Measurements from ENCODE around the gene HNF1B.

The HNF1B gene

DNA sequence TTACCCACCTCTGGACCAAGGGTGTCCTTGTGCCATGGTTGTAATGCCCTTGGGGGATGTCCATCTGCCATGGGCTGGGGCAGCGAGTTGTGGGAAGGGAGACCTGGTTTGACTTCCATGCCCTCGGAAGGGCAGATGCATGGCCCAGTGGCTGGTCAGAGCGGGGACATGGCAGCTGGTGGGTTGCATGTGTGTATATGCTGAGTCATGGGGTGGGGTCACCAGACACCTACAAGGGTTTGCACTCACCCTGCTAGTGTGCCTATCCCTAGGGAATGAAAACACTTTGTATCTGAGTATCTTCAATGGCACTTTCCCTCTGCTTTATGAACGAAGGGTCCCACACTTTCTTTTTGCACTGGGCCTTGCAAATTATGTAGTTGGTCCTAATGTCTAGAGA is 10.6 kb upstream of the HNF1B start:
- H3K9me3 ChIP-seq (ENCODE audit: low read depth, low read length), result no peaks in the 10 kb centered on the region
- no peak overlapping the region for H3K4me3 ChIP-seq
- H3K9ac ChIP-seq (ENCODE audit: insufficient read length), result no peak overlapping the region
- no peak for TF ChIP-seq EZH2 (IDR thresholded peaks at IDR 0.05)
- TF ChIP-seq FOXP2 (optimal IDR thresholded peaks at IDR 0.05; ENCODE audit: control extremely low read depth, extremely low read length, insufficient read depth), result no peak
- no peak for TF ChIP-seq POLR2AphosphoS5 (IDR thresholded peaks at IDR 0.05; ENCODE audit: borderline replicate concordance, low read depth, low read length)
- H3K36me3 ChIP-seq (ENCODE audit: insufficient read depth, low read length), result no peaks in the 10 kb centered on the region
- no peak for DNase-seq (ENCODE audit: low read depth, low spot score)
- no peak overlapping the region for H3K27ac ChIP-seq

- no peak overlapping the region for H3K27ac ChIP-seq
- TF ChIP-seq FOXP2 (optimal IDR thresholded peaks at IDR 0.05; ENCODE audit: control extremely low read depth, extremely low read length, insufficient read depth) (no peak), EZH2 (IDR thresholded peaks at IDR 0.05) (no peak), POLR2AphosphoS5 (IDR thresholded peaks at IDR 0.05; ENCODE audit: borderline replicate concordance, low read depth, low read length) (no peak)
- H3K9ac ChIP-seq (ENCODE audit: insufficient read length), result no peak overlapping the region
- H3K4me3 ChIP-seq, result no peak overlapping the region
- H3K36me3 ChIP-seq (ENCODE audit: insufficient read depth, low read length), result no peaks in the 10 kb centered on the region
- DNase-seq (ENCODE audit: low read depth, low spot score), result no peak
- no peaks in the 10 kb centered on the region for H3K9me3 ChIP-seq (ENCODE audit: low read depth, low read length)
Measured at GRCh38 chr17:37754363-37754762, 9.5 kb upstream of the HNF1B start.

DNA sequence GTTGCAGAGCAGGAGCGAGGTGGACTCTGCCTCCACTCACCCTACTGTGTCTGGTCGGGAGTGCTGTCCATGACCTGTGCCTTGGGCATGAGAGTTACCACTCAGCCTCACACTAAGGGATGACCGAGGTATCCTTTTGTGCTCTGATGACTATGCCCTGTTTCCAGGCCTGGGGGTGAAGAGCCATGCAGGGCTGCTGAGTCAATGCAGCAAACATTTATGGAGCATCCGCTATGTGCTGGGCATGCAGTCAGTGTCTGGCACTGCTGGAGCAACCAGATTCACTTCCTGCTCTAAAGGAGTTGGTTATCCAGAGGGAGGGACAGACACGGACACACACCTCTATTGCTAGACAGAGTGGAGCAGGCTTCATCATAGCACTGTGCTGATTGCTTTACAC is 7.6 kb upstream of the HNF1B start:
- no peak overlapping the region for H3K4me3 ChIP-seq
- no peaks in the 10 kb centered on the region for H3K36me3 ChIP-seq (ENCODE audit: insufficient read depth, low read length)
- TF ChIP-seq FOXP2 (optimal IDR thresholded peaks at IDR 0.05; ENCODE audit: control extremely low read depth, extremely low read length, insufficient read depth) (no peak), EZH2 (IDR thresholded peaks at IDR 0.05) (no peak), POLR2AphosphoS5 (IDR thresholded peaks at IDR 0.05; ENCODE audit: borderline replicate concordance, low read depth, low read length) (no peak)
- H3K9me3 ChIP-seq (ENCODE audit: low read depth, low read length), result no peaks in the 10 kb centered on the region
- no peak overlapping the region for H3K9ac ChIP-seq (ENCODE audit: insufficient read length)
- H3K27ac ChIP-seq, result no peak overlapping the region
- no peak for DNase-seq (ENCODE audit: low read depth, low spot score)

DNA sequence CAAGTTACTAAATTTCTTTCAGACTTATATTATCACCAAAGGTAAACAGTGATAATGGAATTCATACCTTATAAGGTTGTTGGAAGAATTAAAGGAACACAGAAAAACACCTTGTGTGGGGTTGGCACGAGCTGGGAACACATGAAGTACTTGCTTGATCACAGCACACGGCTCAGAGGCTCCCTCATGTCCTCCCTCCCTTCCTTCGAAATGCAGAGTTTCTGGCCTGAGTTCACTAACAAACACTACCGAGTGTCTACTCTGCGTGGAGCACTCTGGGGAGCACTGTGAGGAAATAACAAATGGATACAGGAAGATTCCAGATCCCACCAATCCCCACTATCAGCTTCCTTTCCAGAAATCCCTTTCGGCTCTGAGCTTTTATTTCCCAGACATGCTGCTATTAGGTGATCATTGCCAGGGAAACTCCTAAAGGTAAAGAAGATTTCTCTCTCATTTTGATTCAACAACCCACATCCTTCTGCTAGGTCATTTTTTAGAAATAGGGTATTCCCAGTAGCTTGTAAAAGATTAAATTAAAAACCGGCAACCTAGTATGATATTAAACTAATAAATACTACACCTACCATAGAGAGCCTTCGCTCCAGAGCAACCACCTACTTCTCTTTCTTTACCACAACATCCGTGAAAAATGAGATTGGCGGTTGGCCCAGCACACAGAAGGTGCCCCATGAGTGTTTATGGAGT is 6.1 kb upstream of the HNF1B start:
- no peak overlapping the region for H3K27ac ChIP-seq
- no peak for TF ChIP-seq EZH2 (IDR thresholded peaks at IDR 0.05)
- no peak for TF ChIP-seq FOXP2 (optimal IDR thresholded peaks at IDR 0.05; ENCODE audit: control extremely low read depth, extremely low read length, insufficient read depth)
- TF ChIP-seq POLR2AphosphoS5 (IDR thresholded peaks at IDR 0.05; ENCODE audit: borderline replicate concordance, low read depth, low read length), result no peak
- H3K9me3 ChIP-seq (ENCODE audit: low read depth, low read length), result no peaks in the 10 kb centered on the region
- DNase-seq (ENCODE audit: low read depth, low spot score), result no peak
- no peak overlapping the region for H3K4me3 ChIP-seq
- H3K36me3 ChIP-seq (ENCODE audit: insufficient read depth, low read length), result no peaks in the 10 kb centered on the region
- H3K9ac ChIP-seq (ENCODE audit: insufficient read length), result no peak overlapping the region

DNA sequence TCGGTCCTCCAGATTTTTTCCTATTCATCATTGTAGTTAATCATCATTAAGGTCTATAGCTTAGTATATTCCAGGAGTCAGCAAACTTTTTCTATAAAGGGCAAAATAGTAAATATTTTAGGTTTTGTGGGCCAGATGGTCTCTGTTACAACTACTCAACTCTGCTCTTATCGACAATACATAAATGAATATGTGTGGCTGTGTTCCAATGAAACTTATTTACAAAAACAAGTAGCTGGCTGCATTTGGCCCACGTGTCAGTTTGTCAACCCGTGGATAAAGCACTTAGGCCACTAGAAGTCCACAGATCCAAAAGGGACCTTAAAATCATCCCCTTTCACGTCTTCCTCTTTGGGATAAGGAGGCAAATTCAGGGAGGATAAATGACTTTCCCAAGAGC is 5.4 kb upstream of the HNF1B start:
- no peak overlapping the region for H3K4me3 ChIP-seq
- no peak for TF ChIP-seq FOXP2 (optimal IDR thresholded peaks at IDR 0.05; ENCODE audit: control extremely low read depth, extremely low read length, insufficient read depth)
- no peak for TF ChIP-seq EZH2 (IDR thresholded peaks at IDR 0.05)
- TF ChIP-seq POLR2AphosphoS5 (IDR thresholded peaks at IDR 0.05; ENCODE audit: borderline replicate concordance, low read depth, low read length), result no peak
- H3K36me3 ChIP-seq (ENCODE audit: insufficient read depth, low read length), result no peaks in the 10 kb centered on the region
- no peak for DNase-seq (ENCODE audit: low read depth, low spot score)
- no peak overlapping the region for H3K27ac ChIP-seq
- H3K9me3 ChIP-seq (ENCODE audit: low read depth, low read length), result no peaks in the 10 kb centered on the region
- H3K9ac ChIP-seq (ENCODE audit: insufficient read length), result no peak overlapping the region

- TF ChIP-seq POLR2AphosphoS5 (IDR thresholded peaks at IDR 0.05; ENCODE audit: borderline replicate concordance, low read depth, low read length) (no peak), EZH2 (IDR thresholded peaks at IDR 0.05) (no peak), FOXP2 (optimal IDR thresholded peaks at IDR 0.05; ENCODE audit: control extremely low read depth, extremely low read length, insufficient read depth) (no peak)
- no peak overlapping the region for H3K27ac ChIP-seq
- H3K4me3 ChIP-seq, result no peak overlapping the region
Measured at GRCh38 chr17:37747222-37747621, 2.4 kb upstream of the HNF1B start.

GRCh38 chr17:37746617-37747016 is 1.8 kb upstream of the HNF1B start:
- TF ChIP-seq EZH2 (IDR thresholded peaks at IDR 0.05) (no peak), POLR2AphosphoS5 (IDR thresholded peaks at IDR 0.05; ENCODE audit: borderline replicate concordance, low read depth, low read length) (no peak), FOXP2 (optimal IDR thresholded peaks at IDR 0.05; ENCODE audit: control extremely low read depth, extremely low read length, insufficient read depth) (no peak)
- no peak overlapping the region for H3K9ac ChIP-seq (ENCODE audit: insufficient read length)
- no peaks in the 10 kb centered on the region for H3K36me3 ChIP-seq (ENCODE audit: insufficient read depth, low read length)
- no peaks in the 10 kb centered on the region for H3K9me3 ChIP-seq (ENCODE audit: low read depth, low read length)
- no peak overlapping the region for H3K27ac ChIP-seq
- no peak for DNase-seq (ENCODE audit: low read depth, low spot score)
- H3K4me3 ChIP-seq, result no peak overlapping the region

More at GRCh38 chr17:37747222-37747621, 2.4 kb upstream of the HNF1B start:
- DNase-seq (ENCODE audit: low read depth, low spot score), result no peak
- Histone ChIP-seq H3K9ac (ENCODE audit: insufficient read length) (no peak overlapping the region), H3K36me3 (ENCODE audit: insufficient read depth, low read length) (no peaks in the 10 kb centered on the region), H3K9me3 (ENCODE audit: low read depth, low read length) (no peaks in the 10 kb centered on the region)

- TF ChIP-seq FOXP2 (optimal IDR thresholded peaks at IDR 0.05; ENCODE audit: control extremely low read depth, extremely low read length, insufficient read depth) (no peak), POLR2AphosphoS5 (IDR thresholded peaks at IDR 0.05; ENCODE audit: borderline replicate concordance, low read depth, low read length) (no peak), EZH2 (IDR thresholded peaks at IDR 0.05) (no peak)
- Histone ChIP-seq H3K27ac (no peak overlapping the region), H3K4me3 (no peak overlapping the region), H3K36me3 (ENCODE audit: insufficient read depth, low read length) (no peaks in the 10 kb centered on the region), H3K9me3 (ENCODE audit: low read depth, low read length) (no peaks in the 10 kb centered on the region), H3K9ac (ENCODE audit: insufficient read length) (no peak overlapping the region)
- DNase-seq (ENCODE audit: low read depth, low spot score), result no peak
Measured at GRCh38 chr17:37745801-37746426, 1.1 kb upstream of the HNF1B start.
